CD8-positive, alpha-beta memory T cell (primary cell): Measurements from ENCODE around the gene GPR161. TPM values are rescaled to one million over a fixed set of nuclear protein-coding genes. Genes with fewer than 3 reads are reported as not detected.
A peak's percentile ranks its signal among the peaks of the same experiment; 100 is the strongest.

Source experiments
- CTCF ChIA-PET: fragments of 350-600 bp; sonication (Branson Sonifier 250); formaldehyde crosslinking; loops from one replicate; lab custom pipeline; 2021; ENCODE audit warnings: antibody characterized with exemption; lab: Charles Lee
- POLR2A ChIA-PET: fragments of 350-600 bp; sonication (Branson Sonifier 250); formaldehyde crosslinking; loops from one replicate; lab custom pipeline; 2021; ENCODE audit warnings: antibody characterized with exemption; lab: Charles Lee
- DNase-seq, 5 donors: peaks; one replicate each; pipeline versions ENCODE4 v3.0.0 to v3.0.0-alpha.2; 2020 to 2022; ENCODE audit warnings: mixed read lengths in 1 of 5
- H3K27ac ChIP-seq: one replicate; pipeline ENCODE4 v1.7.0; 2013; ENCODE audit warnings: low read depth, mild to moderate bottlenecking, low read length, moderate library complexity
- H3K27me3 ChIP-seq: 2 replicates; pipeline ENCODE4 v1.7.0; 2013; ENCODE audit warnings: low read length, mild to moderate bottlenecking; ENCODE audit not compliant: insufficient read depth, poor library complexity, severe bottlenecking
- H3K36me3 ChIP-seq: 2 replicates; pipeline ENCODE4 v1.7.0; 2013; ENCODE audit warnings: mild to moderate bottlenecking, low read length, moderate library complexity; ENCODE audit not compliant: insufficient read depth
- H3K4me1 ChIP-seq: 2 replicates; pipeline ENCODE4 v1.7.0; 2013; ENCODE audit warnings: mild to moderate bottlenecking, low read length, moderate library complexity; ENCODE audit not compliant: insufficient read depth
- H3K4me3 ChIP-seq: 2 replicates; pipeline ENCODE4 v1.7.0; 2013; ENCODE audit warnings: mild to moderate bottlenecking, low read length
- H3K9me3 ChIP-seq: 2 replicates; pipeline ENCODE4 v1.7.0; 2013; ENCODE audit warnings: mild to moderate bottlenecking, low read length
- H3K27ac Mint-ChIP-seq, 8 donors: one replicate each; pipeline ENCODE4 v1.8.0; 2020 to 2021; ENCODE audit warnings: mixed read lengths in 8 of 8, mild to moderate bottlenecking in 6 of 8, inconsistent platforms in 3 of 8, moderate library complexity in 3 of 8
- H3K27me3 Mint-ChIP-seq, 2 donors: one replicate each; pipeline ENCODE4 v1.8.0; 2020 to 2021; ENCODE audit warnings: mixed read lengths in 2 of 2, mild to moderate bottlenecking in 1 of 2, moderate library complexity in 1 of 2
- H3K36me3 Mint-ChIP-seq, 3 donors: one replicate each; pipeline ENCODE4 v1.8.0; 2020 to 2021; ENCODE audit warnings: mixed read lengths in 3 of 3, inconsistent platforms in 1 of 3, mild to moderate bottlenecking in 1 of 3
- H3K4me1 Mint-ChIP-seq, 3 donors: one replicate each; pipeline ENCODE4 v1.8.0; 2020 to 2021; ENCODE audit warnings: mixed read lengths in 3 of 3, inconsistent platforms in 1 of 3, mild to moderate bottlenecking in 1 of 3
- H3K4me3 Mint-ChIP-seq, 7 donors: one replicate each; pipeline ENCODE4 v1.8.0; 2020 to 2021; ENCODE audit warnings: mixed read lengths in 7 of 7, mild to moderate bottlenecking in 6 of 7, moderate library complexity in 4 of 7, inconsistent platforms in 2 of 7
- H3K9me3 Mint-ChIP-seq, 5 donors: one replicate each; pipeline ENCODE4 v1.8.0; 2020 to 2022; ENCODE audit warnings: mixed read lengths in 5 of 5, mild to moderate bottlenecking in 3 of 5, moderate library complexity in 2 of 5, inconsistent platforms in 1 of 5
- polyA plus RNA-seq: library from polyadenylated mRNA; unstranded; fragments of 300-500 nt; fragmentation: Illumina TruSeq; gene quantifications from one replicate; pipeline ENCODE4 v1.2.3, GENCODE V29; 2021
- total RNA-seq, 2 experiments: library from RNA; stranded (reverse); gene quantifications; one replicate each; pipeline ENCODE4 v1.2.3, GENCODE V29; 2021

Gene GPR161
- total and polyA plus RNA-seq, 3 experiments from 2014 or later: 0.10 to 0.73 (median 0.48) TPM

GRCh38 chr1:168082008-168082876 is 54.5 kb downstream of the GPR161 start:
- CTCF ChIA-PET: interaction anchor here (0.5 to 2.0 kb wide), 16 partner anchors 10 to 386 kb away, joined by 3 to 10 read pairs (median 4); partner anchors contain the start of genes DCAF6 and MPC2
- DNase-seq: peak; percentile 34 to 70 (median 41)
- peaks cover 0 to 4% (median 3%) of the 10 kb centered on the region in 3 donors for H3K4me1 Mint-ChIP-seq
- no peaks in the 10 kb centered on the region for H3K36me3 ChIP-seq
- no peak overlapping the region for H3K27ac ChIP-seq
- peak overlapping the region in 3 of 8 donors; percentile 23 to 64 (median 45) for H3K27ac Mint-ChIP-seq
- H3K9me3 ChIP-seq: no peaks in the 10 kb centered on the region
- no peak overlapping the region for H3K4me3 ChIP-seq
- POLR2A ChIA-PET: interaction anchor here (0.6 to 0.7 kb wide), 2 partner anchors 100 to 482 kb away, joined by 3 read pairs; no protein-coding TSS in a partner anchor
- H3K27me3 Mint-ChIP-seq: no peaks in the 10 kb centered on the region
- no peaks in the 10 kb centered on the region for H3K9me3 Mint-ChIP-seq
- H3K4me3 Mint-ChIP-seq: no peak overlapping the region
- H3K36me3 Mint-ChIP-seq: peaks cover 0 to 8% (median 0%) of the 10 kb centered on the region in 3 donors
- no peaks in the 10 kb centered on the region for H3K4me1 ChIP-seq
- H3K27me3 ChIP-seq: no peaks in the 10 kb centered on the region

GRCh38 chr1:168081373-168082007 is 55.2 kb downstream of the GPR161 start:
- Histone ChIP-seq H3K9me3 (no peaks in the 10 kb centered on the region), H3K4me1 (no peaks in the 10 kb centered on the region), H3K4me3 (no peak overlapping the region), H3K27me3 (no peaks in the 10 kb centered on the region), H3K36me3 (no peaks in the 10 kb centered on the region), H3K27ac (no peak overlapping the region)
- Mint-ChIP-seq H3K4me1 (peaks cover 0 to 4% (median 3%) of the 10 kb centered on the region in 3 donors), H3K27me3 (no peaks in the 10 kb centered on the region), H3K36me3 (peaks cover 3 to 15% (median 4%) of the 10 kb centered on the region in 3 donors), H3K4me3 (no peak overlapping the region), H3K27ac (peak overlapping the region in 5 of 8 donors; percentile 33 to 77 (median 63)), H3K9me3 (no peaks in the 10 kb centered on the region)
- ChIA-PET POLR2A (no interaction called here), CTCF (interaction anchor here (0.5 to 2.0 kb wide), 15 partner anchors 10 to 481 kb away, joined by 3 to 10 read pairs (median 5); partner anchors contain the start of genes DCAF6 and MPC2)
- no peak for DNase-seq

- Mint-ChIP-seq H3K27me3 (no peaks in the 10 kb centered on the region), H3K36me3 (peaks cover 3 to 31% (median 14%) of the 10 kb centered on the region in 3 donors), H3K4me3 (no peak overlapping the region), H3K4me1 (peaks cover 0 to 4% (median 3%) of the 10 kb centered on the region in 3 donors), H3K9me3 (no peaks in the 10 kb centered on the region), H3K27ac (peak overlapping the region in 2 of 8 donors; percentile 17 to 70)
- ChIA-PET POLR2A (no interaction called here), CTCF (interaction anchor here (1.3 kb wide), 1 partner anchor 479 kb away, joined by 3 read pairs; no protein-coding TSS in a partner anchor)
- Histone ChIP-seq H3K9me3 (no peaks in the 10 kb centered on the region), H3K4me1 (no peaks in the 10 kb centered on the region), H3K36me3 (peaks cover 6% of the 10 kb centered on the region), H3K27me3 (no peaks in the 10 kb centered on the region), H3K27ac (no peak overlapping the region), H3K4me3 (no peak overlapping the region)
- DNase-seq: no peak
Measured at GRCh38 chr1:168079761-168080160, 57.0 kb downstream of the GPR161 start.

- CTCF ChIA-PET: no interaction called here
- Histone ChIP-seq H3K4me1 (no peaks in the 10 kb centered on the region), H3K27me3 (no peaks in the 10 kb centered on the region), H3K36me3 (peaks cover 16% of the 10 kb centered on the region), H3K4me3 (no peak overlapping the region), H3K9me3 (no peaks in the 10 kb centered on the region), H3K27ac (no peak overlapping the region)
- Mint-ChIP-seq H3K9me3 (no peaks in the 10 kb centered on the region), H3K36me3 (peaks cover 3 to 70% (median 38%) of the 10 kb centered on the region in 3 donors), H3K27ac (no peak overlapping the region), H3K4me3 (no peak overlapping the region), H3K4me1 (no peaks in the 10 kb centered on the region), H3K27me3 (no peaks in the 10 kb centered on the region)
- DNase-seq: no peak
- POLR2A ChIA-PET: no interaction called here
Measured at GRCh38 chr1:168069384-168069783, 67.3 kb downstream of the GPR161 start.

GRCh38 chr1:168065506-168065905 is 71.2 kb downstream of the GPR161 start:
- H3K4me3 ChIP-seq: no peak overlapping the region
- Mint-ChIP-seq H3K4me1 (peaks cover 0 to 3% (median 0%) of the 10 kb centered on the region in 3 donors), H3K27ac (peak overlapping the region in 1 of 8 donors; percentile 47), H3K36me3 (peaks cover 0 to 53% (median 29%) of the 10 kb centered on the region in 3 donors), H3K9me3 (no peaks in the 10 kb centered on the region), H3K27me3 (no peaks in the 10 kb centered on the region), H3K4me3 (no peak overlapping the region)
- H3K27me3 ChIP-seq: no peaks in the 10 kb centered on the region
- no peaks in the 10 kb centered on the region for H3K4me1 ChIP-seq
- POLR2A ChIA-PET: no interaction called here
- DNase-seq: no peak
- peaks cover 10% of the 10 kb centered on the region for H3K36me3 ChIP-seq
- no peaks in the 10 kb centered on the region for H3K9me3 ChIP-seq
- CTCF ChIA-PET: interaction anchor here (1.6 kb wide), 1 partner anchor 17 kb away, joined by 6 read pairs; no protein-coding TSS in a partner anchor
- H3K27ac ChIP-seq: no peak overlapping the region

- CTCF ChIA-PET: no interaction called here
- Histone ChIP-seq H3K36me3 (peaks cover 5% of the 10 kb centered on the region), H3K4me1 (no peaks in the 10 kb centered on the region), H3K27me3 (no peaks in the 10 kb centered on the region), H3K4me3 (no peak overlapping the region), H3K27ac (no peak overlapping the region), H3K9me3 (no peaks in the 10 kb centered on the region)
- no peak for DNase-seq
- POLR2A ChIA-PET: interaction anchor here (0.6 to 0.7 kb wide), 2 partner anchors 21 to 46 kb away, joined by 5 to 6 read pairs; no protein-coding TSS in a partner anchor
- H3K4me3 Mint-ChIP-seq: no peak overlapping the region
- peaks cover 0 to 50% (median 25%) of the 10 kb centered on the region in 3 donors for H3K36me3 Mint-ChIP-seq
- no peak overlapping the region for H3K27ac Mint-ChIP-seq
- H3K9me3 Mint-ChIP-seq: no peaks in the 10 kb centered on the region
- no peaks in the 10 kb centered on the region for H3K27me3 Mint-ChIP-seq
- H3K4me1 Mint-ChIP-seq: peaks cover 0 to 3% (median 3%) of the 10 kb centered on the region in 3 donors
Measured at GRCh38 chr1:168064216-168064615, 72.5 kb downstream of the GPR161 start.

- ChIA-PET POLR2A (no interaction called here), CTCF (no interaction called here)
- Histone ChIP-seq H3K4me3 (no peak overlapping the region), H3K4me1 (no peaks in the 10 kb centered on the region), H3K27ac (no peak overlapping the region), H3K9me3 (no peaks in the 10 kb centered on the region), H3K27me3 (no peaks in the 10 kb centered on the region), H3K36me3 (no peaks in the 10 kb centered on the region)
- no peak for DNase-seq
- H3K9me3 Mint-ChIP-seq: peaks cover 0 to 4% (median 2%) of the 10 kb centered on the region in 5 donors
- H3K4me3 Mint-ChIP-seq: no peak overlapping the region
- H3K36me3 Mint-ChIP-seq: peaks cover 4 to 29% (median 4%) of the 10 kb centered on the region in 3 donors
- no peak overlapping the region for H3K27ac Mint-ChIP-seq
- H3K4me1 Mint-ChIP-seq: peaks cover 12 to 18% (median 14%) of the 10 kb centered on the region in 3 donors
- no peaks in the 10 kb centered on the region for H3K27me3 Mint-ChIP-seq
Measured at GRCh38 chr1:168057921-168058320, 78.8 kb downstream of the GPR161 start.
